Measurements from ENCODE around the gene CELSR1.

Gene CELSR1

GRCh38 chr22:46574993-46575910, 37.8 kb upstream of the CELSR1 start:
- in situ Hi-C loops (cut with MboI; ENCODE audit: low sequenced_read_pairs) = no loop called here

- in situ Hi-C loops (cut with MboI; ENCODE audit: low sequenced_read_pairs) = no loop called here
Observed at GRCh38 chr22:46574438-46574992, 37.1 kb upstream of the CELSR1 start.

DNA sequence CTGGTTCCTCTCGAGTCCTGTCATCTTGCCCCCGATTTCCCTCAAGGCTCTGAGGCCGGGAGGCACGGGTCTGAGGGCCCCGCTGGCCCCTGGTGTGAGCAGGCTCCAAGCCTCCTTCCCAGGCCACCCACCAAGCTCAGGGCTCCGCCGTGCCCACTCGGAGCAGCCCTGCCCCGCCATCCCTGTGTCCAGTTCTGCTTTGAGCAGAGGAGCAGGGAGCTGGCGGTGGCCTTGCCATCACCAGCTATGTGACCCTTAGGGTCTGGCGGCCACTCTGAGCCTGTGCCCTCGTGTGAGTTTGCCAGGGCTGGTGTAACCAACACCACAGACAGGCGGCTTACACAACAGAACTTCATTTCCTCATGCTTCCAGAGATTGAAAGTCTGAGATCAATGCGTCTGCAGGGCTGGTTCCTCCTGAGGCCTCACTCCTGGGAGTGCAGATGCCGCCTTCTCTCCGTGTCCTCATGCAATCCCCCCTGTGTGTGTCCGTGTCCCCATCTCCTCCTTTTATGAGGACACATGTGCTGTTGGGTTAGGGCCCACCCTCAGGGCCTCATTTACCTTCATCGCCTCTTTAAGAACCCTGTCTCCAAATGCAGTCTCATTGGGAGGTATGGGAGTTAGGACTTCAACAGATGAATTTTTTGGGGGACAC, 36.5 kb upstream of the CELSR1 start:
- in situ Hi-C loops (cut with MboI; ENCODE audit: low sequenced_read_pairs) = no loop called here

- in situ Hi-C loops (cut with MboI; ENCODE audit: low sequenced_read_pairs) = no loop called here
Observed at GRCh38 chr22:46572911-46573780, 35.7 kb upstream of the CELSR1 start.

GRCh38 chr22:46571642-46572250, 34.3 kb upstream of the CELSR1 start:
- in situ Hi-C loops (cut with MboI; ENCODE audit: low sequenced_read_pairs) = no loop called here

- in situ Hi-C loops (cut with MboI; ENCODE audit: low sequenced_read_pairs) = no loop called here
Observed at GRCh38 chr22:46569848-46570695, 32.7 kb upstream of the CELSR1 start.

GRCh38 chr22:46569055-46569847, 31.8 kb upstream of the CELSR1 start:
- in situ Hi-C loops (cut with MboI; ENCODE audit: low sequenced_read_pairs) = no loop called here

GRCh38 chr22:46568102-46568809, 30.8 kb upstream of the CELSR1 start:
- in situ Hi-C loops (cut with MboI; ENCODE audit: low sequenced_read_pairs) = no loop called here

- in situ Hi-C loops (cut with MboI; ENCODE audit: low sequenced_read_pairs) = no loop called here
Observed at GRCh38 chr22:46567471-46567870, 30.1 kb upstream of the CELSR1 start.

DNA sequence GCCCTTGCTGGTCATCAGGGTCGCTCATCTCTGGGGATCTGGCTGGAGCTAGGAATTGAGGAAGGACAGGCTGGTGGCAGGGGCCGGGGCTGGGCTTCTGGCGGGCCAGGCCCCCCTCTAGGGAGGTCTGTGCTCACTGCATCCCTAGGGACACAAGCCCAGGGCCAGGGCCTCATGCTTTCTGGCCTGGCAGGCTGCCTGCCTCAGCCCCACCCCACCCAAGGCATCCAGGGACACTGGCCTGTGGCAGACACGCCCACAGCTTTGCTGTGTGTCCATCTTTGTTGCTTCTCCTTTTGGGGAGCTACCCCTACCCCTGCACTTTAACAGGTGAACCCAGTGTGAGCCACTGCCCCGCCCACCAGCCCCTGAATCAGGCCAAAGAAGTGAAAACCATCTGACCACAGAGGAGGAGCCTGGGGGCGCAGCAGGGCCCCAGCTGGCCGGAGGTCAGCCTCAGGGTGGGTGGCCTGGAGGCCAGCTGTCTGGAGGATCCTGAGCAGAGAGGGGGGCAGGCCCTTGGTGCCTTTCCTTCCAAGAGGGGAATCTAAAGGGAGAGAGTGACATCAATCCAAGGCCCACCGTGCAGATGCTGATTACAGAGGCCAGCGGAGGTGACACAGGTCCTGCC, 26.8 kb upstream of the CELSR1 start:
- in situ Hi-C loops (cut with MboI; ENCODE audit: low sequenced_read_pairs) = no loop called here

DNA sequence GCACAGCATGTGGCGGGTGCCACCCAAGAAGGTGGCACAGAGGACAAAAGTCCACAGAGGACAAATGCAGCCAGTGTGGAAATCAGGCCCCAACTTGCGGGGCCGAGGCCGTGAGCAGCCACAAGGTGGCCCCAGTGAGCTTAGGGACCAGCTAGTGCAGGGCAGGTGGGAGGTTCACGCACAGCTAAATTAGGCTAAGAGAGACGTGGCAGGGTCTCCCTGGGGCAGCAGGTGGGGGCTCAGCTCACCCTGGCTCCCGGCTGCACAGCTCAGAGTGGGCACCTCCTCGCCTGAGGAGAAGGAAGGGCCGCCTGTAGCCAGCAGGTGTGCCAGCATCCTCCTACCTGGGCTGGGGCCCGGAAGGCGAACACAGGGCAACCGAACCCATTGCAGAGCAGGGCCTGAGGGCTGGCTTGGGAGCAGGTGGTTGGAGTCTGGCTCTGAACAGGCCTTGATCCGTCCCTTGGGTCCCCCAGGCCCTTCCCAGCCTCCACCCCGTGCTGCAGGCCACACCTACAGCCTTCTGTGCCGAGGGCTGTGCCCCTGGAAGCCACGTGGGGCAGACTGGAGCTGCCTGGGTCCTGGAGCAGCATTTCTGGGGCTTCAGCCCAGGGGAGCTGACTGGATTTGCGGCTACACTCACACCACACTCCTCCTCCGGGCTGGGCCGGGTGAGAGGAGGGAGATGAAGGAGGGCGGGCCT, 26.1 kb upstream of the CELSR1 start:
- in situ Hi-C loops (cut with MboI; ENCODE audit: low sequenced_read_pairs) = no loop called here

DNA sequence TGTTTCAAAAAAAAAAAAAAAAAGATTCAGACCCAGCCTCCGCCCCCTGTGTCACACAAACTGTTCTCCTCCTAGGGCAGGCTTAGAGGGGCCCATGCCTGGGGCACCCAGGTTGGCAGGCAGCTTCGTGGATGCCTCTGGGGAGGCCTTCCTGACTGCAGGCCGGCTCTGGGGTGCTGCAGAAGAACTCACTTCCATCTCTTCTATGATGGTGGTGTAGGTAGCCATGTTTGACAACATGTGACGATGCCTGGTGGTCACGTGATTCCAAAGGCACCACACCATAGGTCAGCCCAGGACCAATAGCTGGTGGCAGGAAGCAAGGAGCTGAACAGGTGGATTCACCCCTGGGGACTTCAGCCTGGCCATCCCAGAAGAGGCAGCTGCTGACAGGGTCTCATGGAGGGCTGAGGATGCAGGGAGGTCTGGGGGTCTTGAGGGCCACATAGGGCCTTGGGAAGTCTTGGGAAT, 24.1 kb upstream of the CELSR1 start:
- in situ Hi-C loops (cut with MboI; ENCODE audit: low sequenced_read_pairs) = no loop called here

DNA sequence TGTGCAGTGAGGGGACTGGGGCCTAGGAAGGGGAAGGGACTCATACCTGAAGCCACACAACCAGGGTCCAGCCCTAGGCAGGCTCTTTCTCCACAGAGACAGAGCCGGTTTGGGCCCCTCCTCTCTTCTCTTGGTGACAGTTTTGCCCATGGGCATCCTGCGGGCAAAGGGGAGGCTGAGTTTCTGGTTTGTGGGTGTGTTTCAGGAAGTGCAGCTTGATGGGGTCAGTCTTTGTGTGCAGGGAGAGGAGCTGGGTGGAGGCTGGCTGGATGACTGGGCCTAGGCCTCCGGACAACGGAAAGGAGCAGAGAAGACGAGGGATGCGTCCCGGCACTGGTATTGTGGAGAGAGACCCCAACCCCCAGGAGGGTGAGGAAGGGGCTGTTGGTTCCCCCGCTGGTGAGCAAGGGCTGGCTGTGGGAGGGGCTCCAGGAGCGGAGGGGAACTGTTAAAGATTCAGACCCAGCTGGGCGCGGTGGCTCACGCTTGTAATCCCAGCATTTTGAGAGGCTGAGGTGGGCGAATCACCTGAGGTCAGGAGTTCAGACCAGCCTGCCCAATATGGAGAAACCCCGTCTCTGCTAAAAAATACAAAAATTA, 23.4 kb upstream of the CELSR1 start:
- in situ Hi-C loops (cut with MboI; ENCODE audit: low sequenced_read_pairs) = no loop called here

GRCh38 chr22:46557736-46558480, 20.5 kb upstream of the CELSR1 start:
- in situ Hi-C loops (cut with MboI; ENCODE audit: low sequenced_read_pairs) = loop anchor here (10.0 kb wide), 1 partner anchor 433 kb away; no protein-coding TSS in a partner anchor

DNA sequence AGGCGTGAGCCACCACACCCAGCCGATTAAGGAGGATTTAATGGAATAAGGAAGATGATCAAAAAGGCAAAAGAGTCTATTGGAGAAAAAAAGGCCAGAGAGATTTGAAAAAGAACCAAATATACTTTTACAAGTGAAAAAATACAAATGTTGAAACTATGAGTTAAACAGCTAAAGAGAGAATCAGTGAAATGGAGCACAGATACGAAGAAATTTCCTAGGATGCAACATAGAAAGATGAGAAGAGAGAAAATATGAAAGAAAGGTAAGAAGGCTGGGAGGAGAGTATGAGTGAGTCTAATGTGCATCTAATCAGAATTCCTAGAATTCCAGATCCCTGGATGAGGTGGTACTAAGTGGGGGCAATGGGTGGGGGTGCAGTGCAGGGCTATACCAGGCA, 19.4 kb upstream of the CELSR1 start:
- in situ Hi-C loops (cut with MboI; ENCODE audit: low sequenced_read_pairs) = loop anchor here (10.0 kb wide), 1 partner anchor 432 kb away; no protein-coding TSS in a partner anchor

DNA sequence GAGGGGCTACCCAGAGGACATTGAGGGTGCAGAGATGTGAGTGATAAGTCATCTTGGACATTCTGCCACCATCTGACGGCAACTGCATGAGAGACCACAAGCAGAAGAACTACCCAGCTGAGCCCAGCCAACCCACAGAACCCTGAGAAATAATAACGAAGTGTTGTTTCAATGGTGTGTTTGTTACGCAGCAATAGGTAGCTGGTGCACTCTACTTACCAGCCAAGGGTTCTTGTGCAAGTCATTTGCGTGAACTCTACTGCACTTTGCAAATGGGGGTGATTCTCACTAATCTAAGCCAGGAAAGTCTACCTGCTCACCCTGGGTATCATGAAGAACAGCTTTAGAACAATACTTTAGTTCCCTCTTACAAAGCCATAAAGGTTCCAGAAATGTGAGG, 15.8 kb upstream of the CELSR1 start:
- in situ Hi-C loops (cut with MboI; ENCODE audit: low sequenced_read_pairs) = loop anchor here (10.0 kb wide), 1 partner anchor 428 kb away; no protein-coding TSS in a partner anchor

All from HL-60/S4 treated with retinoic acid at 250 ng/mL for 4 days and 3 days (cell line).